ENCODE measurements around the gene HOXD3.

HOXD3 gene

DNA sequence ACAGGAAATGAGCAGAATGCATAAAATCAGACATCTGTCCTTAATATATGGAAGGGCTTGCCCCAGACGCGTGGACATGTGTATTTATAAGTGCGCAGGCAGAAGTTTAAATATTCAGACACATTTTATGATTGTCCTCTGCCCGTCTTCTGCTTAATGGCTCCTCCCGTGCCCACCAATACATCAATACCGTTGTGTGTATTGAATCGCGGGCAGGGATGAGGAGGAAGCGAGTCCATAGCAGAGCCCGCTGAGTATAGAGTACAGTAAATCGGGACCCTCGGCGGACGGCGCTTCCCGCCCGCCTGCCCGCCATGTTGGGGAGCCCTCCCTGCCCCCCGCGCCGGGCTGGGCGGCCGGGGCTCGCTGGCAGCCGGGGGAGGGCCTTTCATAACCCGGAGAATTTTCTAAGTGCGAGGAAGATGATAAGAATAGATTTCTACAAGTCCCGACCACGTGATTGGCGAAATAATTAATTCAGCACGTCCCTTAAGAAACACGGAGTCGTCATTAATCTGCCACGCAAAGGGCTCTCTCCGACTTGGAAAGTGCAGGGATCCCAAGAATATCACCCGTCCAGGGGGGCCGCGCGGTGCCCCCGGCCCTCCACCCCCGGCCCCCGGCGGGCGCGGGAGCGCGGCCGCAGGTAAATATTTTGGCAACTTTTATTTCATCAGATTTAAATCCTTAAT, at the start of gene HOXD3:
Gene HOXD3, plus strand, starts transcription at position 501 of the 692 bp plus-strand sequence. CDS start 11,808 bp downstream, outside the sequence.
- DNase-seq (ENCODE audit: low read depth), result no peak

GRCh38 chr2:176107731-176108181, 49.4 kb upstream of the HOXD3 start:
- no peak for DNase-seq (ENCODE audit: low read depth)

DNA sequence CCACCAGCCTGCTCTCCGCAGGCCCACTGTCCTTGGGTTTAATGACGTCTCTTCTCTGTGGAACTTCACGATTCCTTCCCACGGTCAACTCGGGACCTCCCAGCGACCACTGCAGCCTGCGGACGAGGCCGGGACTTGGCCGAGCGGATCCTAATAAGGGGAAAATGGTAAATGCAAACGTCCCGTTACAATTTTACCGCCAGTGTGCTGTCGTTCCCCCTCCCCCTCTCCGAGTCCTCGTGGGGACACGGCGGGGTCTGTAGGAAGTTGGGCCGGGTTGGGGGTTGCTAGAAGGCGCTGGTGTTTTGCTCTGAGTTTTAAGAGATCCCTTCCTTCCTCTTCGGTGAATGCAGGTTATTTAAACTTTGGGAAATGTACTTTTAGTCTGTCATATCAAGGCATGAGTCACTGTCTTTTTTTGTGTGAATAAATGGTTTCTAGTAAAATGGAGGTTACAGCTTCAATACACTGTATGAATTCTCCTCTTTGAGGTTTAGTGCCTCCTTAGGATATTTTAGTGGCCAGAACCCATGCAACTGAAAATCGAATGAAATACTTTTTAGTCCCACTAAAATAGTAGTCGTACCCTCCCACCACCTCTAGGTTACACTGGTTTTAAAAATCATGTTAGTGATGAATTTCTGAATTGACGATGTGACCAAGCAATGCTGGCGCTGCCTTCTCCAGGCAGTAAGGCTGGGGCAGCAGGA, 47.8 kb upstream of the HOXD3 start:
- DNase-seq (ENCODE audit: low read depth), result no peak

DNA sequence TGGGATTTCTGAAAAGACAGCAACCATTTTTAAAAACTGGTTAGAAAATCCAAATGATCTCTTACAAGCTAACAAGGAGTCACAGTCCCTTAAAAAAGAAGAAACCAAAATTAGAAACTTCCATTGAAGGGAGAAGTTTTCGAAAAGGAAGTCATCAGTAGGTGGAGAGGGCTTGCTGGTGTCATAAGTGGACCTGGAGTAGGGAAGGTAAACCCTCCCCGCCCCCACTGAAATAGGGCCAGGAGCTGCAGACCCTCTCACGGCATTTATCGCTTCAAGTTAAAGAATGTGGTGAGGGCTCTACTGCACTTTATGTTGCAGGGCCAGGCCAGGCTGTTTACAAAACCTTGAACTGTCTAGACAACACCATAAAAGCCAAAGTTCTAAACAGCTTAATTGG, 47.2 kb upstream of the HOXD3 start:
- DNase-seq (ENCODE audit: low read depth), result no peak

- no peak for DNase-seq (ENCODE audit: low read depth)
Observed at GRCh38 chr2:176110415-176111308, 46.4 kb upstream of the HOXD3 start.

DNA sequence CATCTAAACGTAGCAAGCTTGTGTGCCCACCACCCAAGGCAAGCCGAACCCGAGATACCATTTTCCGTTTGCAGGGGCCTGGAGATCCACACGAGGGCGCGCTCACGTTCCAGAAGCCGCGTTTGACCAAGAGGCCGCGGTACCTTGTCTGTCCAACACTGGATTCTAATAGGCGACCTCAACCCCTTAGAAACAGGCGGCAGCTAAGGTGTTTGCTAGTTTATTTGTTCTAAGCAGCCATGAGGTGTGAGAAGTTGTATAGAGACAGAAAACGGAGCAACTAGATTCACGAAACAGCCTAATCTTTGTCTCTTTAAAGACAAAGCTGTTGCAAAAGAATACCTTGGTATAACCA, 45.8 kb upstream of the HOXD3 start:
- no peak for DNase-seq (ENCODE audit: low read depth)

DNA sequence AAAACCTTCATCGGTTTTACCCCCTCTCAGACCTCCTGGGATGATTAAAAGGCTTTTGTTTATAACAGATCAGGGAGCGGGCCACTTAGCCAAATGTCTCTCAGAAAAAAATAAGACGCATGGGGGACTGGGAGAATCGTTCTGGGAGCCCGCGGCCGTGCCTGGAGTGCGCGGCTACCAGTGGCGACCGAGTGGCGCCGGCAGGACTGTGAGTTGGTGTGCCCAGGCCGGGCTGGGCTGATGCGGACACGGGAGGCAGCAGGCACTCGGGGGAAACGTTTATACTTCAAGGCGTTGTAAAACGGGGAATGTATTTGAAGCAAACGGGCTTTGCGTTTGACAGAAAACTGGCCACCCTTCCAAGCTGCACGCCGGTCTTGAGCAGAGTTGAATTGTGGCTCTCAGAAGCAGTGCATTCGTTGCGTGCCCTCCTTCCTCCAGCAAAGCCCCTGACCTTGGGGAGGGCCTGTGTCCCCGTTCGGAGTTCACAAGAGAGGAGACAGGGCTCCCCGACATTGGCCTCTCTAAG, 45.2 kb upstream of the HOXD3 start:
- DNase-seq (ENCODE audit: low read depth), result no peak

DNA sequence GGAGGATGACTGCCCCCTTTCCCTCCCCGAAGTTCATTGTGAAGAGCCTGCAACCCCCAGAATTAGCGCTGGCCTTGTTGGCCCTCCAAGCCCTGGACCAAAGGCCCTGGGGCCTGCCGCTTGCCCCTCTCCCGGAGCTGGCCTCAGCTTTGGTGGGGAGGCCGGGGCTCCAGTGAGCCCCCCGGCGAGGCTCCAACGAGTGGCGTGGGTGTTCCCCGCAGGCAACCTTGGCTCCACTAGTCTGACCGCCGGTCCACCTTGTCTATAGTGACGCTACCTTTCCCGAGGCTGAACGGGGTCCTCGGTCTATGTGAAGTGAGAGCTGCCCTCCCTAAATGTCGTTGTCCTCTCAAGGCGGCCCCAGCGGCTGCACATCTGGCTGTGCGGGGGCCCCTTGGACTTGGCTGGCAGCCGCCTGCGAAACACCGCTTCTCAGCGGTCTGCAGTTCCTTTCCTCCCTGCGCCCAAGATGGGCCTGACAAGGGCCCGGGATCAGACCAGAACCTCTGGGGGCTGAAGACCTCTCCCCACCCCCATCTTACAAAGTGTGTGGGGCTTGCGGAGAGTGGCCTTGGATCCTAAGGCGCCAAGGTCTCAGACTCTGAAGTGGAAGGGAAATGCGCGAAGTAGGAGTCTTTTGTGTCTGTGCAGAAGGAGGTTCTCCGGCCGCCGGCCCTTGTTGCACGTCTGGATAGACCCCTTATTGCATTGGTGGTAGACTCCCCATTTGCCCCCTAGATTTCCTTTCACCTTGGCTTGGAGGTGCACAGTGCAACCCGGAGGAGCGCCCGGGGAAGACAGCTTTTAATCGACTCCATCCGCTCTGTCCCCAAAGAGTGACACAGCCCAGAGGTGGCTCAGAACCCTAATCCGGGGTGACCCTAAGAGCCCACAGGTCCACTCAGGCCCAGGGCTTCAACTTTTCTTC, 44.5 kb upstream of the HOXD3 start:
- DNase-seq (ENCODE audit: low read depth), result no peak

DNA sequence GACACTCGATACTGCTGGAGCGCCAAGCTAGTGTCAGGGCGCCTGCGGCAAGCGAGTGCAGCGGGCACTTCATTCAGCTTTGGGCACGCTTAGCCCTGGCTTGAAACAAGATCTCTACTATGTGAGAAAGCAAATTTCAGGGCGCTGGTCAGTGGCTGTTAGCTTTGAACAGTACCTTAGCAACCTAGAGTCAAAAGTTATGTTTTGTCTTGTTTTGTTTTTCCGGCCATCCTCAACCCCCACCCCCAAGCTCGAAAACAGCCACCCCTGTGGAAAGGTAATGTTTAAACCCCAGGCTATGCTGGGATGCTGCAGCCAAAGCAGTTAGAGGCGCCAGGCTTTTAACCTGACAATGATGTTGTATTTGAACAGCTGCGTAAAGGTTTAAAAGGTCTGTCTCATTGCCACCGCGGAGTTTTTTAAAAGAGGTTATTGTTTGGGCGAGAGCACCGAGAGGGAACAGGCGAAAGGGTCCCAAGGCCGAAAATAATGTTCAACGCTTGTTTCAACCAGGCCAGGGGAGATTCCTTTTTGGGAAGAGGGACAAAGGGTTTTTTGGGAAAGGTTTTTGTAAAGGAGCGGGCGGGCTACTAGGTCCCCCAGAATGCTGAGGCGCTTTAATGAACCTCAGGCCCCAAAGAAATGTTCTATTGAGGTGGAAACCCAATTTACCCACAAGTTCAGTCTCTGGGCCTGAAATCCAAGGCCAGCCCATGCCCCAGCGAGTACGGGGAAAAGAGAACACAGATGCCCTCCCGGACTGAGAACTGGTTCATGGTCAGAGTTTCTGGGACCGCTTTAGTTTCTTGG, 42.8 kb upstream of the HOXD3 start:
- DNase-seq (ENCODE audit: low read depth), result no peak

- DNase-seq (ENCODE audit: low read depth), result no peak
Observed at GRCh38 chr2:176114930-176115625, 42.0 kb upstream of the HOXD3 start.

- no peak for DNase-seq (ENCODE audit: low read depth)
Observed at GRCh38 chr2:176115883-176116813, 41.0 kb upstream of the HOXD3 start, which contains the start of gene HOXD10. TSS of gene HOXD10 (plus strand) at chr2:176116778. CDS start at chr2:176116834, 56 bp downstream.

DNA sequence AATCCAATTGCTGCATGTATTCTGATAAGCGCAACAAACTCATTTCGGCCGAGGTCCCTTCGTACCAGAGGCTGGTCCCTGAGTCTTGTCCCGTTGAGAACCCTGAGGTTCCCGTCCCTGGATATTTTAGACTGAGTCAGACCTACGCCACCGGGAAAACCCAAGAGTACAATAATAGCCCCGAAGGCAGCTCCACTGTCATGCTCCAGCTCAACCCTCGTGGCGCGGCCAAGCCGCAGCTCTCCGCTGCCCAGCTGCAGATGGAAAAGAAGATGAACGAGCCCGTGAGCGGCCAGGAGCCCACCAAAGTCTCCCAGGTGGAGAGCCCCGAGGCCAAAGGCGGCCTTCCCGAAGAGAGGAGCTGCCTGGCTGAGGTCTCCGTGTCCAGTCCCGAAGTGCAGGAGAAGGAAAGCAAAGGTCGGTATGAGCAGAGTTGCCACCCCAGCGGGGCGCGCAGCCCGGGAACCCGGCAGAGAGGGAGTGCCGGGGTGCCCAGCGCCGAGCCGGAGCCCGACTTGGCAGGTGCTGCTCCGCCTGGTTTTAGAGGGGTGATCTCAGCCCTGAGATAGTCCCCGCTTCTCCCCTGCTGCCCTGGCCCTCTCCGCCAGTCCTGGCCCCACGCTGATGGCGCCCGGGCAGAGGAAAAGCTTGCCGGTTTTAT, 39.8 kb upstream of the HOXD3 start:
- no peak for DNase-seq (ENCODE audit: low read depth)

DNA sequence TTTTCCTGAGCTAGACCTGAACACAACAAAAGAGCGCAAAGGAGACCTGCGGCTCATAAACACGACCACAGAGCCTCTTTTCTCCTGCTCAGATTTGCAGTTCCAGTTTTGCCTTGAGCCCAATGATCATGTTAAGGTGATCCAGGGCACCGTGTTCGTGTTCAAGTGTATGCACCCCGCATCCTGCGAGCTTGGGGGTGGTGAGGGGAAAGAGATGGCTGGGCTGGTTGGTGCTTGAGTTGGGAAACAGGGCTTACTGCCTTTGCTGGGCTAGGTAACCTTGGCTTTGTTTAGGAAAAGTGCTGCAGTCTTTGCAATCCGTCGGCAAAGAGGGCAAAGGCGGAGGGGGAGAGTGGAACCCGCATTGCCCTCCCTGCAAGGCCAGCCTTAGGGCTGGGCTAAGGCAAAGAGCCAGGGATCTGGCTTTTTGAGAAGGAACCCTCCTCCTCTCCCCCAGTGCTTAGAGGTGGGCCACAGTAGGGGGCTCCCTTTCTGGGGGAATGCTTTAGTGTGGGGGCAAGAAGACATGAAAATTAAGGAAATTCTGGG, 39.2 kb upstream of the HOXD3 start:
- DNase-seq (ENCODE audit: low read depth), result no peak

GRCh38 chr2:176118601-176119339, 38.3 kb upstream of the HOXD3 start:
- DNase-seq (ENCODE audit: low read depth), result no peak

GRCh38 chr2:176120364-176121189, 36.5 kb upstream of the HOXD3 start:
- no peak for DNase-seq (ENCODE audit: low read depth)

Measured in activated T-helper 1 cell treated with Interleukin-2 at 50 U/mL for 16 hours (primary cell).